ENCODE data around the gene JOSD2.

Gene JOSD2, protein sequence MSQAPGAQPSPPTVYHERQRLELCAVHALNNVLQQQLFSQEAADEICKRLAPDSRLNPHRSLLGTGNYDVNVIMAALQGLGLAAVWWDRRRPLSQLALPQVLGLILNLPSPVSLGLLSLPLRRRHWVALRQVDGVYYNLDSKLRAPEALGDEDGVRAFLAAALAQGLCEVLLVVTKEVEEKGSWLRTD

DNA sequence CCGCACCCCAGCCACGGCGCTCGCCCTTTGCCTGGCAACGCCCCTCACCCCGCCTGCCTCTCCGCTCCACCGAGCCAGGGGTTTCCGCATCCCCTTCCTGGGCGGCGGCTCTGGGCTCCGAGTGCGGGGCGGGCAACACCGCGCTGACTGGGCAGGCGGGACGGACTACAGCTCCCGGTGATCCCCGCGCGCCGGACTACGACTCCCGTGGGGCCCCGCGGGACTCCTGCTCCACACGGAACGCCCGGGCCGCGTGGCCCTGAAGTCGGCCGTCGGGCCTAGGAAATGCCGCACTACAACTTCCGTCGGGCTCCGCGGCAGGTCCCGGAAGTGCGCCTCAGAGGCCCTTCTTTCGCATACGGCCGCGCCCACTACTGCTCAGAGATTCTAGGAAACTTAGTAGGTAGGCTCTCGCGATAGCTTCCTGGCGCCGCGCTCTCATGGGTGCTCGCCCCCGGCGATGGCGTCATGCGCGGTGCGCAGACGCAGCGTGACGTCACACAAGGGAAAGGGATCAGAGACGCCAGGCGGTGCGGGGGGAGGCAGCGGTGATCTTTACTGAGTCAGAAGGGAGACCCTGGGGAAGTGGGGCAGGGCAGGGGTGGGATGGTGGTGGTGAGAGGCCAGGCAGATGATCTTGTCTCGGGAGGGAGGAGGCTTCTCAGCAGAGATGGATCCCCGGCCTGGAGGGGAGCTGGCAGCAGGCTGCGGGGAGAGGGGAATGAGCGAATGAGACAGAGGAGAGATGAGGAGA lies at the start of gene JOSD2:
TSS of gene JOSD2 (minus strand) at position 123 of the 754 bp plus-strand sequence. CDS start 760 bp downstream, outside the sequence.
- FAIRE-seq = peak; percentile 97

DNA sequence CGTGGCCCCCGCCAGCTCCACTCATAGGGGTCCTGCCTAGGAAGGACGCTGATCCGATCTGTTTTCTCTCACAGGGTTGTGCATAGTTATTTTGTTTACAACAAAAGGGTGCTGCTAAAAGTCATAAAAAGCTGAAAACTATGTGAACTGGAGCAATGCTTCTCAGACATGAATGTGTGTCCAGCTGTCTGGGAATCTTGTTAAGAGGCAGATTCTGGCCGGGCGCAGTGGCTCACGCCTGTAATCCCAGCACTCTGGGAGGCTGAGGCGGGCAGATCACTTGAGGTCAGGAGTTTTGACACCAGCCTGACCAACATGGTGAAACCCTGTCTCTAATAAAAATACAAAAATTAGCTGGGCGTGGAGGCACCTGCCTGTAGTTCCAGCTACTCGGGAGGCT lies 48.6 kb upstream of the JOSD2 start:
- FAIRE-seq = no peak

DNA sequence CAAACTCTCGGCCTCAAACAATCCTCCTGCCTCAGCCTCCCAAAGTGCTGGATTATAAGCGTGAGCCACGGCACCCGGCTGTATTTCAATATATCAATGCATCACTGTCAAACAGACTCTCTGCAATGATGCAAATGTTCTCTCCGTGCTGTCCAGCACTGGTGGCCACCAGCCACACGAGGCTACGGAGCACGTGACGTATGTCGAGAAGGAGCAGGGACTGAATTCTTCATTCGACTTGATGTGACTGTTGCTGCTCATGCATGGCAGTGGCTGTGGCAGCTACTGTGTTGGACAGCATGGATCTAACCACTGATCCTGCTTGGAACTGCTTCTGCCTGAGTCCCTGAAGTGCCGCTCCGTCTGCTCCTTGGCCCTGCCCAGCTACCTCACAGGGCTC lies 47.5 kb upstream of the JOSD2 start:
- no peak for FAIRE-seq

DNA sequence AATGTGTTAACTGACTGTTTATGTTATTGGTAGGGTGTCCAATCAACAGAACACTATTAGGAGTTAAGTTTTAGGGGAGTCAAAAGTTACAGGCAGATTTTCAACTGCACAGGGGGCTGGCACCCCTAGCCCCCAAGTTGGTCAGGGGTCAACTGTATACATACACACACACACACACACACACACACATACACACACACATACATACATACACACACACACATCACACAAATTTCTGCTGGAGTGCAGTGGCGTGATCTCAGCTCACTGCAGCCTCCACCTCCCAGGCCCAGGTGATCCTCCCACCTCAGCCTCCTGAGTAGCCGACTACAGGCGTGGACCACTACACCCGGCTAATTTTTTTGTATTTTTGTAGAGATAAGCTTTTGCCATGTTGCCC lies 47.0 kb upstream of the JOSD2 start:
- no peak for FAIRE-seq

DNA sequence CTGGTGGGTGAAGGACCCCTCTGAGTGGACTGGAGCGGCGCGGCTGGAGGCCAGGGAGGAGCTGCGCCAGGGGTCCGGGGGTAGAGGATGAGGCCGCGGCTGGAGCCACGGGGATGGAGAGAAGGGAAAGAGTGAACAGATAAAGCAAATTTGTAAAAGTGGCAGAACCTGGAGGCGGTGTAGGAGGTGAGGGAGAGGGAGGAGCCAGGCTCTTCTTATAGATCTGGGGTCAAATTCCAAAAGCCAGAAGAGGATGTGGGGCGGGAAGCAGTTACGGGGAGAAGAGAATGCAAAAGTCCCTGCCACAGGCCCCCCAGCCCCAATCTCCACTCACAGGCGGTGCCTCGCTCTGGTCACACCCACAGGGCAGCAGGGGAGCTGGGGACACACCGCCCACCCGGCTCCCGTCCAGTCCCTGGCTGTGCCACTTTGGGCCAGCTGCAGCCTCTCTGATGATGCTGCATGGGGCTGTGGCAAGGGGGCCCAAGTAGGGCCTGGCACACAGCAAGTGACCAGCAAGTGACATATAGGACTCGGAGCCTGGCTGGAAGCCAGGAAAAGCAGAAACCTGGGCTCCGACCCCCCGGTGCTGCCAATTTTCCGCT lies 46.1 kb upstream of the JOSD2 start:
- FAIRE-seq = no peak

DNA sequence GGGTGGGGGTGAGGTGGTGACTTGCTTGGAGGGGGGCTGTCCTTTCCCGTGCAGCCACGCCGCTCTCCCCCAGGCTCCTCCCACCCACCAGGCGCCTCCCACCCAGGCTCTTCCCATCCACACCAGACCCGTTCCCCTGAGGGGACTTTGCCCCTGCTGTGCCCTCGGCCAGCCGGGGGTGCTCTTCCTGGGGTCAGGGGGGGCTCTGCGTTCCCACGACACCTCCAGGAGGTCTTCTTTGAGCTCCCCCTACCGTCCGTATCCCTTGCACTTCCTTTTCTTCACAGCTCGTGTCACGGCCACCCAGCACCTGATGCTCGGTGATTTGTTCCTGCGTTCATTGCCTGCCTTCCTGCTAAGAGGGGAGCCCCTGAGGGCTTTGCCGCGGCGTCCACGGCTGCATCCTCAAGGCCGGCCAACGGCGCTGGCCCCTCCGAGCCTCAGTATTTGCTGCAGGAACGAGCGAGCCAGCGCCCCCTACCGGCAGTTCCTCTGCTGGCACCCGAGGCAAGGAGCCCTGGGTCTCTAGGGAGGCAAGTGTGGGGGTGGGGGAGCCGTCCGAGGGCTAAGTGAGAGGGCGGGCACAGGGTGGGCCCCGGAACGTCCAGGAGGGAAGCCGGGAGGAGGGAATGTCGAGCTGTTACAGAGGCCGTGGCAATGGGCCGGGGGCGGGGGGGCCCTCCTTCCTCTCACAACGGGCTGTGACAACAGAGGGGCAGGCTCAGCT lies 45.5 kb upstream of the JOSD2 start:
- FAIRE-seq = no peak

DNA sequence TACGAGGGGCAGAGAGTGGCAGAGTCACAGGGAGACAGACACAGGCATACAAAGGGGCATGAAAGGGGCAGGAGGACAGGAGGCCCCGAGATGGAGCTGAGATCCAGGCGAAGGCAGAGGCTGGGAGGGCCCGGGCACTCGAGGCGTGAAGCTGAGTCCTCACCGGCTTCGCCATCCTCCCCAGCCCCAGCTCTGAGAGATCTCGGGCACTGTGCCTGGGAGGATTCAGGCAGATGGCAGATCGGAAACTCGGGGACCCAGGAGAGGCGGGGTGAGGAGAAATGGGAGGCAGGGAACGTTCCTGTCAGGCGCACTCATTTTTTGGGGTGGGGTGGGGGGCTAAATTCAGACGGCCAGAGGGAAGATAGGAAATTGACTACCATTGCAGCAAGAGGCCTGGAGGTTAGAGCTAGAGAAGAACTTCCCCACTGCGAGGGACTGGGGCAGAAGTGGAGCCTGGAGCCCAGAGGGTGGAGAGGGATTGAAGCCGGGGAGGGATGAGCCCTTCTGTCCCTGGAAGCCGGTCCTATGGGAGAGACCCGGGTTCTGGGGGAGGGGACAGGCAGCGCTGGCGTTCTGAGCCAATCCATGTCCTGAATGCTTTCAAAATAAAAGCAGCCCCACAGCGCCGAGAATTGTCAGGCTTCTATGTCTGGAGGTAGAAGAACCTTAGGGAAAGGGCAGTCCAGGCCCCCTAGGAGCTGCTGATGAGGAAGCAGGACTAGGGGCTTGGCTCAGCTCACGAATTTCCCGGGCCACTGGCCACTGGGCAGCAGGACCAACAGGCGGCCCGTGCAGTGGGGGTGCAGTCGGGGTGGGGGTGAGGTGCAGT lies 44.7 kb upstream of the JOSD2 start:
- no peak for FAIRE-seq

DNA sequence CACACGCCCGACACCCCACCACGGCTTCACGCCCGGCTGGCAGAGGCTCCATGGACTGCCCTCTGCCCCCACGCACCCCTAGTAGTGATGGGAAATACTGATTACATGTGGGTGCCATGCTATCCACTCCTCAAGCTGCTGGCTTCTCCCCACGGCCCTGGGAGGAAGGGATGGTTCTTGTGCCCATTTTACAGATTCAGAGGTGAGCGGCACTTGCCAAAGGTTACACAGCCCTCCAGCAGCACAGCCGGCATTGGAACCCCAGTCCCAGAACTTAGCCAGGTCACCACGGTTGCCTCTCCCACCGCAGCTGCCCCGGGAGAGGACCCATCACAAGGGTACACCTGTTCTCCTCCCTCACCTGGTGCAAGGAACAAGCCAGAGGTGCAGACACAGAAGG lies 44.0 kb upstream of the JOSD2 start:
- no peak for FAIRE-seq

DNA sequence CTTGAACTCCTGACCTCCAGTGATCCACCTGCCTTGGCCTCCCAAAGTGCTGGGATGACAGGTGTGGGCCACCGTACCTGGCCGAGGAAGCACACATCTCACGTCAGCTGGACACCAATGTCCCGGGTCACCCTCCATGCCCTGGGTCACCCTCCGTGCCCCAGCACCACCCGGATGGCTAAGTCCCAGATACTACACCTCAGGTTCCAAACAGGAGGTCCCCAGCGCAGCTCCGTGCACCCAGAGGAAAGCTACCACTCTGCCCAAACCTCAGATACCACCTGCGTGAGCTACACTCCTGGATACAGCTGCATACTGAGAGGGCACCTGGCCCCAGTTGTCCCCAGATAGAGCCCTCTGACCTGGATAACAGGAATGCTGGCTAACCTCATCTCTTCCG lies 43.2 kb upstream of the JOSD2 start:
- no peak for FAIRE-seq

DNA sequence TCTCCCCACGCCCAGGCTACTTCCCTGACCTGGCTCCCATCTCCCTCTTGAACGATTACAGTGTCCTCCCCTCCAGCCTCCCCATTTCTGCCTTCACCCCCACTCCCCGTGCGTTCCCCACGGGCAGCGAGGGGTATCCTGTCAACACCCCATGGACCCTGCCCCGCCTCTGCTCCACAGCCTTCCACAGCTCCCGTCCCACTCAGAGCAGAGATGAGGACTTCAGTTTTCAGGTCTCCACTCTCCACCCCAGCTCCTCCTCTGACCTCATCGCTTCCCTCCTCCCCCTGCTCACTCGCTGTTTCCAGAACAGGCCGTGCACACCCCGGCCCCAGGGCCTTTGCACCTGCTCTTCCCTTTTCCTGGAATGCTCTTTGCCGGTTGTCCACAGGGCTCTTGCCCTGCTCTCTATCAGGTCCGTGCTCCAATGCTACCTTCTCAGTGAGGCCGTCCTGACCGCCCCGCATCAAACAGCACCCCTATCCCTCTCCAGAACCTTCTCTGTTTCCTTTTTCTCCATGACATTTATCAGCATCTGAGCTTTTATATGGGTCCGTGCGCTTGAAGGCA lies 42.2 kb upstream of the JOSD2 start:
- FAIRE-seq = no peak

DNA sequence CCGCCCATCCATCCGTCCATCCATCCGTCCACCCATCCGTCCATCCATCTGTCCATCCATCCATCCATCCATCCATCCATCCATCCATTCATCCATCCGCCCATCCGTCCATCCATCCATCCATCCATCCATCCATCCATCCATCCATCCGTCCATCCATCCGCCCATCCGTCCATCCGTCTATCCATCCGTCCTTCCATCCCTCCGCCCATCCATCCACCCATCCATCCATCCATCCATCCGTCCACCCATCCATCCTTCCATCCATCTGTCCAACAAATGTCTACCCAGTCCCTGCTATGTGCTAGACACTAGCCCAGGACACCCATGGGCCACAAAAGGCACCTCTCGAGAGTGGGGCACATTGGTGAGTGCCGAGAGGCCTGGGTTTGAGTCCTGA lies 41.5 kb upstream of the JOSD2 start:
- FAIRE-seq = no peak

DNA sequence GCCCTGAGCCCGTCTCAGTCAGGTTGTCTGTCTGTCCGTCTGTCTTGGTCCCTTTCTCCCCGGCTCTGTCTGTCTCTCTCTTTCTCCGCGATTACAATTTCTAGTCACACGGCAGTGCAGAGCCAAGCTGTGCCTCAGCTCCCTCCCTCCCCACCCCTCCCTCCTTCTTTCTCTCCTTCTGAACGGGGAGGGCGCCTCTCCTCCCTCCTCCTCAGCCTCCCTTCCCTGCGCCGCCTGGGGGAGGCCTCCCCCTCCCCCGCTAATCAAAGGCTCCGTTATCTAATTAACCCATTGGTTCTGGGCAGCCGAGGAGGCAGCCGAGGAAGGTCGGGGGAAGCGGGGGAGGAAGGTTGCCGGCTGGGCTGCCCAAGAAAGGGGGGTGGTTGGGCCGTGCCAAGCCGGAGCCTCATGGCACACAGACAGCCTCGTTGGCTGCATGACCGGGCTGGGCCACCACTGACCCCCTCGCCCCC lies 40.8 kb upstream of the JOSD2 start:
- no peak for FAIRE-seq

DNA sequence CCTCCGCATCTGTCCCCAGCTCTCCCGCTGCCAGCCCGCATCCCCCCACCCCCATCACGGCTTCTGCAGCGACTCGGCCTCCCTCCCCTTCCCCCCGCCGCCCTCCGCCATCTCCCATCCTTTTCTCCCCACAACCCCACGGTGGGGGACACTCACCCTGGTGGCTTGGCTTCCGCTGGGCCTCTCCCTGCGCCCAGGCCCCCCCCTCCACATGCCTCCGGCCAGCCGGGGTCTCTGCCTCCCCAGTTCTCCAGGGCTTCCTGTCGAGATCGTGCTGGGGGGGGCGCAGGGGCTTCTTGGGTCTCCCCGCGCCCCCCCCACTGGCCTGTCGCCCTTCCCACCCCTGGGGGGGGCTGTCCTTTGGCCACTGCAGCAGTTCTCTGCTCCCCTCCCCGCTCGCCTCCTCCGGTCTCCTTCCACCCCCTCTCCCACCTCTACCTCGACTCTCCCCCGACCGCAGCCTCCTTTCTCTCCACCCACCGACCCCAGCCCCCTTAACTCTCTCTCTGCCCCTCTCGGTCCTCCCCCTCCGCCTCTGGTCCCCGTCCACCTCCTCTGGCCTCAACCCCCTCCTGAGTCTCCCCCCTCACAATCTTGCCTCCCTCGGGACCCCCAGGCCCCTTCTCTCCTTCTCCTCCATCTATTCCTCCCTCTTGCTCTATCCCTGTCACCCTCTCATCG lies 40.2 kb upstream of the JOSD2 start:
- no peak for FAIRE-seq

DNA sequence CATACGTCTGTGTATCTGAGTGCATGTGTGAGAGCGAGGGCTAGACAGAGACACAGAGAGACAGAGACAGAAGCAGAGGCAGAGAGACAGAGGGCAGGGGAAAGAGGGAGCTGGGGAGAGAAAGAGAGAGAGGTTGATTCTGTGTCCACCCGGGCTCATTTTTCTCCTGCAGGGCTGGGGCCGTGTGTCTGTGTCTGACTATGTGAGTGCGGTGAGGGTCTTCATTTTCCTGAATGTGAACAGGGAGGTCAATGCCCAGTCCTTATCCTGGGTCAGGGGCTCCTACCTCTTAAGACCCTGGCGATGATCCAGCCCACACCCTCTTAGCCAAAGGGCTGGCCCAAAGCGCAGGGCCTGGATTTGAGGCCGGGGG lies 39.6 kb upstream of the JOSD2 start:
- no peak for FAIRE-seq

DNA sequence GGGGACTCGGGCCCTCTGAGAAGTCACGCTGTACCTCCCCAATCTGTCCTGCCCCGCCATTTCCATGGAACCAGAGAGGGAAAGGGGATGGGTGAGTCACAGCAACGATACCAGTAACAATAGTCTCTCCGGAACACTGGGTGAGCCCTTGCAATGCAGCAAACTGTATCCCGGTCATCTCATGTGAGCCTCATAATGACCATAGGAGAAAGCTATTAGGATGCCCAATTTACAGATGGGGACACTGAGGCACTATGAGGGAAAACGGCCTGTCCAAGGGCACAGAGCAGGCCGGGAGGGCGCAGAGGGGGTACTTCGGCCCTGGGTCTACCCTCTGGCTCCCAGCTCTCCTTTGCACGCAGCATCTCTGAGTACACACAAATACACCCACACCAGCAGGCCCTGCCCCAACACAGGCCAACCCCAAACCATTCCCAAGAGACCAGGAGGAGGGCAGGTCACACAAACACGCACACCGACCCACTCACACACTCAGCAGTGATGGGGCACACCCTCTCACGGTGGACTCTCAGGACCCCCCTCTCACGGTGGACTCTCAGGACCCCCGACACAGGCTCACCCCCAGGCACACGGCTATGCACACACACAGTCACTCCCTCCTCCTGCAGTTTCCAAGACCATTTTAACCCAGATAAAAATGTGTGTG lies 39.1 kb upstream of the JOSD2 start:
- no peak for FAIRE-seq

DNA sequence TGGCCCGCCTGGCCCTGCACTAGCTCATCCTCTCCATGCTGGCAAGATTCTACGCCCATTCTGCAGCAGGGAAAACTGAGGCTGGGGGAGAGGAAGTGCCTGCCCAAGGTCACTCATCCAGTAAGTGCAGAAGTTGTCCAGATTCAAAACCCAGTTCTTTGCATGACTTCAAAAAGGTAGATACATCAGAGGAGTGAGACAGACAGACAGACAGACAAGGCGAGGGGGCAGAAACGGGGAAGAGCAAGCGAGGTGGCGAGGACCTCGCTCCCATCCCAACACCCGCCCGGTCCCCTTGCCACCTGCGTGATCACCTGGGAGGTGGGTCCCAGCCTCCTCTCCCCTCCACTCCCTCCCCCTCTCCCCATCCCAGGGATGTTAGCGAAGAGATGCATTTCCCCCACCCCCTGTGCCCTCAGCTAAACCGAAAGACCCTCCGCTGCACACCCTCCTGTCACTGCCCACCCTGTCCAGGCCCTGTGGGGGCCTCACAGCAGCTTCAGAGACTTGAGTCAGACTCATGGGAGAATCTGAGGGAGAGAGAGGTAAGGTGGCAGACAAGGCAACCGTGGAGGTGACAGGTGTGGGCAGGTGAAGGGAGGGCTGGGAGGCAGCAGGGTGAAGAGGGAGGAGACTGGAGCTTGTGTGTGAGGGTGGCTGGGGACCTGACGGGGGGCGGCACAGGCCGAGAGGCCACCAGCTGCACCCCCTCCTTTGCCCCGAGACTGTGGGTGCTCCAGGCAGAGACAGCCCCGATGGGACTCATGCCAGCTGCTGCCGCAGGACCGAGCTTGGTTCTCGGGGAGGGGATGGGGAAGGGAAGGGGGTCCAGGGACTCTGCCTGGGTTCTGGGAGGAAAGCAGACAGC lies 38.3 kb upstream of the JOSD2 start:
- FAIRE-seq = no peak

DNA sequence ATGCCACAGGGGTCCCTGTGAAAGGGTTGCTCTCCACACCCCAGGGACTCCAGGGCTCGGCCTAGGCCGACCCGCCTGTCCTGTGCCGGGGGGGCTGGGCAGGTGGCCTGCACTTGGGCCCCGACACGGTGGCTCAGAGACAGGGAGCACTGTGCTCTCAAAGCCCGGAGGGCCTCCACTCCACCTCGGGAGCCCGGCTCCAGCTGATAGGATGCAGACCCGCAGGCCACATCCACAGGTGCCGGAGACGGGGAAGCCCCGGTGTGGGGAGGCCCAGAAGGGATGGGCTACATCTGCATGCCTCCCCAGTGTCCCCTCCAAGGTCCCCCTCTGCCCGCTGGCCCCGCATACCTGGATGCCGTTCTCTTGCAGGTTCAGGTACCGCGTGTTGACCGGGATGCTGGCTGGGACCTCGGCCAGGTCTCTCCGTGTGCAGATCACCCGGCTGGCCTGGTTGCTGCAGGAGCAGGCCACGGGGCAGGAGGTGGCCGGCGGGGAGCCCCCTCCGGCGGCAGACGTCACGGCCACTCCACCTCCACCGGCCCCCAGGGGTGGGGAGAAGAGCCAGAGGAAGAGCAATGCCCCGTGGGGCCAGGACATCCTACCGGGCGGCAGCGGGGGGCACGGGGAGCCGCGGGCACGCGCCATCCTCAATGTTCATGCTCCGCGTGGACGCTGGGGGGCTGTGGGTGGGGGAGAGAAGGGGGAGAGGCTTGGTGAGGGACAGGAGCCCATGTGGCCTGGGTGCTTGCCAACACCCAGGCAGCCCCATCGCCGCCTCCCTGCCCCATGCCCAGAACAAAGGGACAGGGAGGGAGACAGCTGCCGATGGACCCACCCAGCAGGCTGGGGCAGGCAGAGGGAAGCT lies 37.4 kb upstream of the JOSD2 start:
- FAIRE-seq = no peak

DNA sequence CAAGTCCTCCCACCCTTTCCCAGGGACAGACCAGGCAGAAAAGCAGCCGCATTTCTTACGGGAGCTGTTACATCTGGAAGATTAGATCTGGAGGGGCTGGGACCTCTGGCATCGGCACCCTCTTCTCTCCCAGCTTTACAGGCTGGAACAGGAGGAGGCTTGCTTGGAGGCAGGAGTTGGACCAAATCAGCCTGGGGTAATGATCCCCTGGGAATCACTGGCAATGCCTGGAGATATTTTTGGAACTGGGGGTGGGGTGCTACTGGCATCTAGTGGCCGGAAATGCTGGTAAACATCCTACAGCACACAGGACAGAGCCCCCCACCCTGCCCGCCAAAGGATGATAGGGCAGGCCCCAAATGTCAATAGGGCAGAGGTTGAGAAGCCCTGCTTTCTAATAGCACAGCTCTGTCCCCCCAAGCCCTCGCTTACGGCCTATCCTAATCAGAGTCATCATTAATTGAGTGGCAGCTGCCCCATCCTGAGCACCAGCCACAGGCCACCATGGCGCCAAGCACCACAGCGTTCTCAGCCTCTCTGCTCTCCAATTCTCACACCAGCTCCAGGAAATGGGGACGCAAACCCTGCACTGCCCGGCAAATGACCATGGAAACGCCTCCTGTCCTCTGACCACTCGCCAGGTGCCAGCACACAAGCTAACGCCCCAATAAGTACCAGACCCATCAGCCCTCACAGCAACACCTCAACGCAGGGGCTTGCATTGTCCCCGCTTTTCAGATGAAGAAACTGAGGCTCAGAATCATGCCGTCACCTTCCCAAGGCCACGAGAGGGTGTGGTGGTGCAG lies 36.6 kb upstream of the JOSD2 start:
- no peak for FAIRE-seq
